ENCODE measurements around the gene CCDC124.

- TF ChIP-seq CTCF (optimal IDR thresholded peaks at IDR 0.05 in 1 of 3, IDR thresholded peaks at IDR 0.05 in 1 of 3, conservative IDR thresholded peaks at IDR 0.05 in 1 of 3; ENCODE audit: extremely low read depth in 1 of 3, insufficient read depth in 2 of 3, low read length in 3 of 3) (no peak), EZH2 (IDR thresholded peaks at IDR 0.05; ENCODE audit: low read length) (no peak)
Observed at GRCh38 chr19:17902701-17903100, 30.1 kb upstream of the CCDC124 start.
